Mesenchymal stem cell (in vitro differentiated cells and primary cell): ENCODE results near the gene PALMD.

Experiments
- DNase-seq: peaks from one replicate; pipeline ENCODE4 v3.0.0-alpha.2; 2013
- H2AFZ ChIP-seq: one replicate; pipeline ENCODE4 v1.6.1; 2013; ENCODE audit warnings: low read depth, mild to moderate bottlenecking, control low read depth, inconsistent platforms, low read length, moderate library complexity
- H2AK5ac ChIP-seq: 2 replicates; pipeline ENCODE4 v1.6.1; 2013; ENCODE audit warnings: low read length, moderate library complexity, mild to moderate bottlenecking, inconsistent platforms; ENCODE audit not compliant: severe bottlenecking
- H2BK120ac ChIP-seq: one replicate; pipeline ENCODE4 v1.6.1; 2013; ENCODE audit warnings: low read depth, mild to moderate bottlenecking, inconsistent platforms, low read length, moderate library complexity
- H2BK12ac ChIP-seq, 2 experiments: one replicate each; pipeline ENCODE4 v1.6.1; 2013; ENCODE audit warnings: inconsistent platforms in 2 of 2, low read length in 2 of 2, mild to moderate bottlenecking in 2 of 2, moderate library complexity in 2 of 2, control low read depth in 1 of 2
- H2BK15ac ChIP-seq: one replicate; pipeline ENCODE4 v1.6.1; 2013; ENCODE audit warnings: mild to moderate bottlenecking, low read depth, inconsistent platforms; ENCODE audit not compliant: poor library complexity, severe bottlenecking
- H2BK5ac ChIP-seq: 2 replicates; pipeline ENCODE4 v1.6.1; 2013; ENCODE audit warnings: low read depth, mild to moderate bottlenecking, low read length, control low read depth, inconsistent platforms; ENCODE audit not compliant: poor library complexity, severe bottlenecking
- H3K14ac ChIP-seq, 2 experiments: one replicate each; pipeline ENCODE4 v1.6.1; 2013; ENCODE audit warnings: inconsistent platforms in 2 of 2, low read length in 2 of 2, control low read depth in 1 of 2, mild to moderate bottlenecking in 1 of 2, moderate library complexity in 1 of 2
- H3K18ac ChIP-seq, 2 experiments: one replicate each; pipeline ENCODE4 v1.6.1; 2013; ENCODE audit warnings: inconsistent platforms in 2 of 2, low read length in 2 of 2, control low read depth in 1 of 2, low read depth in 1 of 2, mild to moderate bottlenecking in 1 of 2
- H3K23ac ChIP-seq, 2 experiments: one replicate each; pipeline ENCODE4 v1.6.1; 2013; ENCODE audit warnings: inconsistent platforms in 2 of 2, low read length in 2 of 2, mild to moderate bottlenecking in 2 of 2, moderate library complexity in 2 of 2, control low read depth in 1 of 2
- H3K27ac ChIP-seq: 2 replicates; pipeline ENCODE4 v1.5.1; 2013; ENCODE audit warnings: mild to moderate bottlenecking, moderate library complexity, low read length, control low read depth, inconsistent platforms; ENCODE audit not compliant: poor library complexity, severe bottlenecking
- H3K27me3 ChIP-seq, 2 experiments: 2 replicates each; pipeline versions ENCODE4 v1.6.1 to v1.7.0; 2013; ENCODE audit warnings: low read length in 2 of 2, mild to moderate bottlenecking in 2 of 2, moderate library complexity in 2 of 2, control low read depth in 1 of 2, inconsistent platforms in 1 of 2; ENCODE audit not compliant: control insufficient read depth in 1 of 2, insufficient read depth in 1 of 2
- H3K36me3 ChIP-seq, 2 experiments: 2 replicates each; pipeline versions ENCODE4 v1.6.1 to v1.7.0; 2013; ENCODE audit warnings: low read length in 2 of 2, control low read depth in 1 of 2, inconsistent platforms in 1 of 2, low read depth in 1 of 2, mild to moderate bottlenecking in 1 of 2; ENCODE audit not compliant: insufficient read depth in 2 of 2, control insufficient read depth in 1 of 2
- H3K4ac ChIP-seq, 2 experiments: one replicate each; pipeline ENCODE4 v1.6.1; 2013; ENCODE audit warnings: inconsistent platforms in 2 of 2, low read length in 2 of 2, mild to moderate bottlenecking in 2 of 2, moderate library complexity in 2 of 2, control low read depth in 1 of 2, low read depth in 1 of 2
- H3K4me1 ChIP-seq: 2 replicates; pipeline ENCODE4 v1.6.1; 2013; ENCODE audit warnings: low read depth, low read length, control low read depth; ENCODE audit not compliant: control insufficient read depth, insufficient read depth
- H3K4me2 ChIP-seq: 2 replicates; pipeline ENCODE4 v1.6.1; 2013; ENCODE audit warnings: low read length, mild to moderate bottlenecking, inconsistent platforms; ENCODE audit not compliant: poor library complexity, severe bottlenecking
- H3K4me3 ChIP-seq, 2 experiments: 2 replicates each; pipeline versions ENCODE4 v1.5.1 to v1.7.0; 2013; ENCODE audit warnings: low read length in 2 of 2, mild to moderate bottlenecking in 2 of 2, control low read depth in 1 of 2, low read depth in 1 of 2; ENCODE audit not compliant: insufficient read depth in 1 of 2
- H3K79me1 ChIP-seq: replicated peaks from 2 replicates; pipeline ENCODE4 v1.6.1; 2013; ENCODE audit warnings: mild to moderate bottlenecking, control low read depth, low read length, inconsistent platforms; ENCODE audit not compliant: poor library complexity, severe bottlenecking
- H3K9ac ChIP-seq: 2 replicates; pipeline ENCODE4 v1.7.0; 2013; ENCODE audit warnings: mild to moderate bottlenecking, low read length, moderate library complexity
- H3K9me3 ChIP-seq: 2 replicates; pipeline ENCODE4 v1.7.0; 2013; ENCODE audit warnings: mild to moderate bottlenecking, low read length; ENCODE audit not compliant: control insufficient read depth
- H4K8ac ChIP-seq: one replicate; pipeline ENCODE4 v1.6.1; 2013; ENCODE audit warnings: inconsistent platforms, mild to moderate bottlenecking, low read length, moderate library complexity
- H4K91ac ChIP-seq: one replicate; pipeline ENCODE4 v1.6.1; 2013; ENCODE audit warnings: mild to moderate bottlenecking, low read length, inconsistent platforms
- WGBS: methylation state at CpG from one replicate; pipeline ENCODE4 v1.1.7; 2013; ENCODE audit warnings: mixed read lengths; 5-methylcytosine and 5-hydroxymethylcytosine counted together

The PALMD gene

DNA sequence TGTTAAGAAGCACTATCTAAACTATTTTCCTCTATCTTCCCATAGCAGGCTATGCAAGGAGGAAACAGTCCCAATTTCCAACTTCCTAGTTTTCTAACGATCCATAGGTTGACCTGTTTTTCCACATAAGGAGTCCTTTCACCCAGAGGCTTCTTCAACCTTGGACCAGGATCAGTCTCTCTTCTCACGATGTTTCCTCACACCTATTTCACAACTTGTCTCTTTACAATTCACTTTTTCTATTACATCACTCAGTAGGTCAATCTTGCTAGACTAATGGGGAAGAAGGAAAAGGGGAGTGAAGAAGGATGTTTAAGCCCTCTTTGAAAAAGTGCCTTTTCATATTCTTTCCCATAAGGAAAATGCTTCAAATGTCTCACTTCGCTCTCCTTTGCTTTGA, 15.9 kb downstream of the PALMD start:
- no peaks in the 10 kb centered on the region for H3K27me3 ChIP-seq
- H2BK120ac ChIP-seq = no peak overlapping the region
- no peak overlapping the region for H3K14ac ChIP-seq
- H3K79me1 ChIP-seq = peaks cover 2% of the 10 kb centered on the region
- peaks cover 3% of the 10 kb centered on the region for H3K4me1 ChIP-seq
- no peak overlapping the region for H3K23ac ChIP-seq
- no peaks in the 10 kb centered on the region for H3K9me3 ChIP-seq
- H2AK5ac ChIP-seq = no peak overlapping the region
- no peak overlapping the region for H3K4ac ChIP-seq
- no peak overlapping the region for H2BK15ac ChIP-seq
- H3K18ac ChIP-seq = no peak overlapping the region
- H3K4me3 ChIP-seq = no peak overlapping the region
- H4K91ac ChIP-seq = no peak overlapping the region
- H3K36me3 ChIP-seq = no peaks in the 10 kb centered on the region
- WGBS = 90% methylated on average over 2 of the region's 3 CpGs
- H2BK5ac ChIP-seq = no peak overlapping the region
- H2BK12ac ChIP-seq = no peak overlapping the region
- DNase-seq = peak; percentile 55
- H3K27ac ChIP-seq = no peak overlapping the region
- H3K9ac ChIP-seq = peak overlapping the region; percentile 45
- no peak overlapping the region for H2AFZ ChIP-seq
- no peak overlapping the region for H4K8ac ChIP-seq
- H3K4me2 ChIP-seq = no peak overlapping the region

DNA sequence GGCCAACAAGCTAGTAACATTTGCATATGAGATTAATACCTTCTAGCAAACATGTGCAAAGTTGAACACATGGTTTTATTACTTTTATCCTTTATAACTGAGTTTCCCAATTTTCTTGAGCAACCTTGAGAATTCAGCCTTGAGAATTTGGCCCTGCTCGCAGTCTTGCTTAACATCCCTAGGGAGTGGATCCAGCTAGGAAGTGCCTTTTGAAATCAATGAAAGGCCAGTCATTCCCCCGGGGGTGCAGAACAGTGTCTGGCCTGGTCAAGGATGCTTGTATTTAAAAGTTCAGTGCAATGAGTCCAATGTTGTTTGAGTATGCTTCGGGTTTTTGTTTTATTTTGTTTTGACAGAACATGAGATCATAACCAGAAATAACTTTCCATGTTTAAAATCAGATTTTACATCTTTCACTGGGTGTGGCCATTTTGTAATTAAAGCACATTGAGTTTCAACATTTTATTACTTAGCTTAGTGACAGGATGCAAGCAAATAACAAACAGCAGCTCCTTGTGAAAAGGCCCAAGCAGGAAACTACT, 16.7 kb downstream of the PALMD start:
- no peaks in the 10 kb centered on the region for H3K27me3 ChIP-seq
- H4K91ac ChIP-seq = no peak overlapping the region
- H4K8ac ChIP-seq = no peak overlapping the region
- H2AK5ac ChIP-seq = no peak overlapping the region
- no peak overlapping the region for H3K18ac ChIP-seq
- no peak overlapping the region for H3K23ac ChIP-seq
- H2AFZ ChIP-seq = no peak overlapping the region
- no peak overlapping the region for H3K4me3 ChIP-seq
- H3K9ac ChIP-seq = peak overlapping the region; percentile 62
- no peaks in the 10 kb centered on the region for H3K9me3 ChIP-seq
- no peaks in the 10 kb centered on the region for H3K36me3 ChIP-seq
- H2BK5ac ChIP-seq = no peak overlapping the region
- peak; percentile 81 for DNase-seq
- no peak overlapping the region for H3K14ac ChIP-seq
- H3K27ac ChIP-seq = no peak overlapping the region
- H2BK120ac ChIP-seq = peak overlapping the region; percentile 19
- WGBS = 15% methylated on average over 2 of the region's 3 CpGs
- H3K4me1 ChIP-seq = peaks cover 3% of the 10 kb centered on the region
- H3K4ac ChIP-seq = no peak overlapping the region
- H3K79me1 ChIP-seq = peaks cover 2% of the 10 kb centered on the region
- no peak overlapping the region for H2BK12ac ChIP-seq
- H3K4me2 ChIP-seq = no peak overlapping the region
- no peak overlapping the region for H2BK15ac ChIP-seq

DNA sequence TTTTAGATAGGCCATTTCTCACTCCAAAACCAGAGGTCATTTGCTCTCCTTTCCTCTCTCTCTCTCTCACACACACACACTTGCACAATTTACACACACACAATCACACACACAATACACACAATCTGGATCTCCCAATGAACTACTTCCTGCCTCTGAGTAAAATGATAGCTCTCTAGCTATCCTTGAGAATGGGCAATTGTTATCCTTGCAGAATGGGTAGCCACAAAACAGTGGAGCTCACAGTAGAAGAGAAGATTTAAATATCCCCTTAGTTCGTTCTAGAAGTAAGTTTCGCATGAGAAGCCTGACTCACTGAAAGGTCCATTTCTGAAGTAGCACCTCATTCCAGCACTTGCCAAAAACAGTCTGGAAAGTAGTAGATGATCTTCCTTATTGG, 17.6 kb downstream of the PALMD start:
- Histone ChIP-seq H3K14ac (no peak overlapping the region), H3K4ac (no peak overlapping the region), H2BK120ac (no peak overlapping the region), H2BK12ac (peak overlapping the region; percentile 29 to 31), H4K8ac (no peak overlapping the region), H3K27ac (no peak overlapping the region), H3K9me3 (no peaks in the 10 kb centered on the region), H3K18ac (no peak overlapping the region), H2AFZ (no peak overlapping the region), H2AK5ac (no peak overlapping the region), H4K91ac (no peak overlapping the region), H3K4me1 (peaks cover 3% of the 10 kb centered on the region), H2BK5ac (no peak overlapping the region), H3K36me3 (peaks cover 0 to 3% of the 10 kb centered on the region in 2 experiments), H3K27me3 (no peaks in the 10 kb centered on the region), H3K23ac (no peak overlapping the region), H3K79me1 (peaks cover 2% of the 10 kb centered on the region), H2BK15ac (no peak overlapping the region), H3K4me2 (no peak overlapping the region), H3K4me3 (no peak overlapping the region), H3K9ac (peak overlapping the region; percentile 62)
- WGBS = 84% methylated on average over 2 of the region's 2 CpGs
- no peak for DNase-seq

- DNase-seq = no peak
- Histone ChIP-seq H3K14ac (no peak overlapping the region), H3K9ac (no peak overlapping the region), H3K9me3 (no peaks in the 10 kb centered on the region), H2AFZ (no peak overlapping the region), H3K18ac (no peak overlapping the region), H3K23ac (no peak overlapping the region), H2BK120ac (no peak overlapping the region), H2BK12ac (no peak overlapping the region), H3K4me1 (no peaks in the 10 kb centered on the region), H3K4me2 (no peak overlapping the region), H3K4ac (no peak overlapping the region), H3K79me1 (no peaks in the 10 kb centered on the region), H3K4me3 (no peak overlapping the region), H2AK5ac (no peak overlapping the region), H4K91ac (no peak overlapping the region), H2BK5ac (no peak overlapping the region), H2BK15ac (no peak overlapping the region), H3K27ac (no peak overlapping the region), H3K36me3 (peaks cover 0 to 3% of the 10 kb centered on the region in 2 experiments), H3K27me3 (no peaks in the 10 kb centered on the region), H4K8ac (no peak overlapping the region)
- WGBS = no CpG with 5 or more reads among the region's 1 CpG
Observed at GRCh38 chr1:99665212-99665611, 19.3 kb downstream of the PALMD start.
